SJSA1 (cell line): ENCODE data around the gene MIX23. TPM values are rescaled to one million over a fixed set of nuclear protein-coding genes. Genes with fewer than 3 reads are reported as not detected.
"Not testable (repeated sequence)": the region's sequence is repeated elsewhere in the genome, so short reads cannot be mapped to it uniquely, and the experiment has no call there.

Experiments
- DNase-seq, 2 experiments: peaks; one replicate each; pipeline ENCODE4 v3.0.0-alpha.2; 2015 to 2020; ENCODE audit warnings: low spot score in 2 of 2, low read depth in 1 of 2
- H3K27ac ChIP-seq: fragments of 250-450 bp; sonication (Bioruptor Pico); 2 replicates; pipeline ENCODE4 v1.5.1; 2020; ENCODE audit warnings: mild to moderate bottlenecking, moderate library complexity
- H3K27me3 ChIP-seq: fragments of 250-450 bp; sonication (Bioruptor Pico); replicated peaks from 2 replicates; pipeline ENCODE4 v1.5.1; 2020; ENCODE audit warnings: mild to moderate bottlenecking, moderate library complexity
- H3K36me3 ChIP-seq: fragments of 250-450 bp; sonication (Bioruptor Pico); 2 replicates; pipeline ENCODE4 v1.5.1; 2020; ENCODE audit warnings: mild to moderate bottlenecking
- H3K4me1 ChIP-seq: fragments of 250-450 bp; sonication (Bioruptor Pico); replicated peaks from 2 replicates; pipeline ENCODE4 v1.6.1; 2021; ENCODE audit warnings: mild to moderate bottlenecking
- H3K4me3 ChIP-seq: fragments of 250-450 bp; sonication (Bioruptor Pico); 2 replicates; pipeline ENCODE4 v1.5.1; 2020; ENCODE audit warnings: mild to moderate bottlenecking
- H3K9me3 ChIP-seq: fragments of 250-450 bp; sonication (Bioruptor Pico); replicated peaks from 2 replicates; pipeline ENCODE4 v1.5.1; 2020; ENCODE audit warnings: mild to moderate bottlenecking
- total RNA-seq: library from RNA; depleted of rRNA; stranded (reverse); fragments of >200 nt; shearing (Covaris generic); gene quantifications from 2 replicates; pipeline ENCODE4 v1.2.3, GENCODE V29; 2014

MIX23 gene
- total RNA-seq, 1 experiment from 2014 or later = 29.3 TPM

DNA sequence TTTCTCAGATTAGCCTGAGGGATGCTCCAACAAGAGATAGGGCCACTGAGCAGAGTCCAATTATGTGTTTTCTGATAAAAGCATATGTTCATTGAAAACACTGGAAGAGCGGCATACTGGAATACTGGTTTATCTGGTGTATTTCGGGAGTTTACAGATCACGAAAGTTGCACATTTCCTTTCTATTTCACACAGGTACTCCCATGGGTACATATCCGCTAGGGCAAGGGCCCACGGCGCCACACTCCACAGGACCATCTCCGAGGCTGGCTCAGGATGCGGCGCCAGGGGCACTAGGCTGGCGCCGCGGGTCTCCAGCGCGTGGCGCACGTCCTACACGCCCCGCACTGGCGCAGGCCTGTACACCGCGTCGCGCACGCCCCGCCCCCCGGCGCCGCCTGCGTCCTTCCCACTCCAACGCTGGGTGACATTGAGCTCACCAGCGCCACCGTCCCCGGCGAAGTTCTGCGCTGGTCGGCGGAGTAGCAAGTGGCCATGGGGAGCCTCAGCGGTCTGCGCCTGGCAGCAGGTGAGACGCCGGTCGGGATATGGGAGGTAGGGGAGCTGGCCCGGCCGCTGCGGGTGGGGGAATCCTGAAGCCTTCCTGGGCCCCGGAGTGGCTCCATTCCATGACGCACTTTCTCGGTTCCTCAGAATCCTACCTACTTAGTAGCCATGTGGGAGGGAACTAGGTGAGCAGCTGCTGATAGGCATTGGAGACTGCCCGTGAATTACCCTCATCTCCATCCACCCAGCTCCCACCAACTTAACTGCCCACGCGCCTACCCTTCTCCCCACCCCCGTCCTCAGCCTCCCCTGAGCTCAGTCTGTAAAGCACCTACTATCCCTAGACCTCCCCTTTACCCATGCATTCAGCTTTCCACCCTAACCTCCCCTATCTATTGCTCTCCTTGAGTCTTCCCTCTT, 1.0 kb upstream of the MIX23 start, which contains the start of gene FAM162A:
Gene FAM162A (plus strand): TSS at position 412 of the 927 bp plus-strand sequence. CDS start 84 bp downstream, at position 496.
- H3K4me1 ChIP-seq = peaks cover 11% of the 10 kb centered on the region
- H3K36me3 ChIP-seq = peaks cover 3% of the 10 kb centered on the region; the same call in 1 of the 2 replicates
- peak within 1 kb of the TSS; percentile 64 for H3K4me3 ChIP-seq
- no peaks in the 10 kb centered on the region for H3K9me3 ChIP-seq
- H3K27ac ChIP-seq = peak within 1 kb of the TSS; percentile 40
- peaks cover 17% of the 10 kb centered on the region for H3K27me3 ChIP-seq
- DNase-seq = peak; percentile 83 to 89

DNA sequence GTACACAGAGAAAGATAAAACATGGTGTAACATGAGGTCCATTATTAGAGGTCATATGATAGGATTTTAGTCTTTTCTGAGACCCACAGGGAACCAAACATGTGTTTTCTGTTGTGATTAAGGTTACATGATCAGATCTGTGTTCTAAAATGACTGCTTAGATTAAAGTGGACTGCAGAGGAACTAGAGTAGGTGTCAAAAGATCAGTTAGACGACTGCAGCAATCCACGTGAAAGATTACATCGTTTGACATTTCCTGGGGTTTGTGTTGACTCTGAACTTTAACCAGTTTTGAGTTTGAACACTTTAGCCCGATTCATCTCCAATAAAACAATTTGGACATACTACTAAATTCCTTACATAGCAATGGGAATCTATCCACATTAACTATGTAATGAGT, 5.1 kb downstream of the MIX23 start:
- H3K4me1 ChIP-seq = no peaks in the 10 kb centered on the region; the same call in 1 of the 2 replicates
- H3K9me3 ChIP-seq = no peaks in the 10 kb centered on the region
- peaks cover 3% of the 10 kb centered on the region; the same call in 1 of the 2 replicates for H3K36me3 ChIP-seq
- no peak overlapping the region for H3K4me3 ChIP-seq
- no peaks in the 10 kb centered on the region for H3K27me3 ChIP-seq
- DNase-seq = no peak
- H3K27ac ChIP-seq = no peak overlapping the region

DNA sequence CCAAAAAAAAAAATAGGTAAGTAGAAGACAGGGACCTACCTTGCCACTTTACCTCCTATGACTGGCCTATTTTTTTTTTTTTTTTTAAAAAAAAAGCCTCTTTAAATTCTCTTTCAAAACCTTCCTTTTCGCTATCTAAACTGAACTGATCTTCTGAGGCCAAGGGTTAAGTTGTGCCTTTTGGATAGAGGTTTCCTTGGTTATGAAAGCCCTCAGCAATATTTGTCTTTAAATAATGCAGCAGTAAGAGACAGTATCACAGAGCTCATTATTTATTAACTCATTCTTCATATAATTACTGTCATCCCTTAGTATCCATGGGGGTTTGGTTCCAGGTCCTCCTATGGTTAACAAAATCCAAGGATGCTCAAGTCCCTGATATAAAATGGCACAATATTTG, 9.0 kb downstream of the MIX23 start:
- no peaks in the 10 kb centered on the region for H3K27me3 ChIP-seq
- no peak for DNase-seq
- no peaks in the 10 kb centered on the region for H3K36me3 ChIP-seq
- H3K9me3 ChIP-seq = no peaks in the 10 kb centered on the region
- H3K27ac ChIP-seq = no peak overlapping the region
- H3K4me3 ChIP-seq = no peak overlapping the region
- H3K4me1 ChIP-seq = no peaks in the 10 kb centered on the region

DNA sequence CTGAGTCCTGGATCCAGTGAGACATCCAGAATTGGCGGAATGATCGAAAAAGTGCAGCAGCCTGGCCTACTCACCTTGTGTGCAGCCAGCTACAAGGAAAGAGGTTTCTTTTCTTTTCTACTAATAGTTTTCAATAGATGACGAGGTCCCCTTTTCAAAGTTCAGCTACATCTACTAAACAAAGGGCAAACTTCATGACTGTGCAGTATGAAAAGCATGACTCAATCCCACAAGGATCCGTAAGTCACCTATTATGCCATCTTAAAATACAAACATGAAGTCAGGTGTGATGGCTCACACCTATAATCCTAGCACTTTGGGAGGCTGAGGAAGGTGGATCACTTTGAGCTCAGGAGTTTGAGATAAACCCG, 16.7 kb downstream of the MIX23 start:
- Histone ChIP-seq H3K36me3 (peaks cover 15% of the 10 kb centered on the region; the same call in 1 of the 2 replicates), H3K4me1 (no peaks in the 10 kb centered on the region)
- DNase-seq = no peak

DNA sequence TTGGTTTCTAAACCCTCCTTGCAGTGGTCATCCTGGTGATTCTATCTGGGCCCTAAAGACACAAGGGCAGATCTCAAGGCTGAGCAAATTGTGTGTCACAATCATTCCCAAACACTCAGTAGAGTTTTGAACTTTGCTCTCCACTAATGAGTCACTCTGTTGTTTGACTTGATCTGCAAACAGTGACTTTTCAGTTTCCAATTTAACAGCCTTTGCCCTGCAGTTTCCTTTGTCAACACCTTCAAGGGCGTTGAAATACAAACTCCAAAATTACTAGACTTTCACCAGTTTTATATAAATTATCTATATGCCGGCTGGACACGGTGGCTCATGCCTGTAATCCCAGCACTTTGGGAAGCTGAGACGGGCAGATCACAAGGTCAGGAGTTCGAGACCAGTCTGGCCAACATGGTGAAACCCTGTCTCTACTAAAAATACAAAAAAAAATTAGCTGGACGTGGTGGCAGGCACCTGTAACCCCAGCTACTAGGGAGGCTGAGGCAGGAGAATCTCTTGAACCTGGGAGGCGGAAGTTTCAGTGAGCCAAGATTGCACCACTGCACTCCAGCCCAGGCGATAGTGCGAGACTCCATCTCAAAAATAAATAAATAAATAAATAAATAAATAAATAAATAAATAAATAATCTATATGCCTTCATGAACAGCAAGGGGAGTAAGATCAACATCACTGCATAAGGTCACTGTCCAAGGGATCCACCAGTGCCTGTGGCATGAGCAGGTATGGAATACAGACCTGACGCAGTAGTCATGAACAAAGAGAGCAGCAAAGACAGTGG, 17.3 kb downstream of the MIX23 start:
- not testable (repeated sequence) for DNase-seq, H3K4me3 ChIP-seq, H3K9me3 ChIP-seq, H3K27me3 ChIP-seq, H3K27ac ChIP-seq, H3K4me1 ChIP-seq
- peaks cover 15% of the 10 kb centered on the region; the same call in 1 of the 2 replicates for H3K36me3 ChIP-seq

More for the DNA sequence above, 16.7 kb downstream of the MIX23 start:
- Histone ChIP-seq H3K27me3 (no peaks in the 10 kb centered on the region), H3K9me3 (no peaks in the 10 kb centered on the region), H3K4me3 (no peak overlapping the region), H3K27ac (no peak overlapping the region)

DNA sequence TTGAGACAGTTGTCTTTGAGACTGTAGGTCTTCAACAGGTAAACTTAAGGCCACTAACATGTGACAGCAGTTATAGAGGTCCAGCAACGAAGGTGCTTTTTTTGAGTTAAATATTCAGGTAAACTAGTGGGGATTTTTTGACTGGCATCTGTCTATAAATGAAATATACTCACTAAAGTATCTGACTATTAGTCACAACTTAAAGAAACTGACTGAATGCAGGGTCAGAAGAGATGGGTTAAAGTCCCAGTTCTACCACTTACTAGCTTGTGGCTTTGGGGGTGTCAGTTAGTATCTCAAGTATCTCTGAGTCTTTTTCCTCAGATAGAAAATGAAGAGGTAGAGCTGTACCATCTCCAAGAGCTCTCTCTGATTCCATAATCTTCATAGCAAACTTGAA, 18.0 kb downstream of the MIX23 start:
- Histone ChIP-seq H3K27me3 (no peaks in the 10 kb centered on the region), H3K4me1 (no peaks in the 10 kb centered on the region), H3K27ac (no peak overlapping the region), H3K4me3 (no peak overlapping the region), H3K36me3 (peaks cover 15% of the 10 kb centered on the region; the same call in 1 of the 2 replicates), H3K9me3 (no peaks in the 10 kb centered on the region)
- no peak for DNase-seq

DNA sequence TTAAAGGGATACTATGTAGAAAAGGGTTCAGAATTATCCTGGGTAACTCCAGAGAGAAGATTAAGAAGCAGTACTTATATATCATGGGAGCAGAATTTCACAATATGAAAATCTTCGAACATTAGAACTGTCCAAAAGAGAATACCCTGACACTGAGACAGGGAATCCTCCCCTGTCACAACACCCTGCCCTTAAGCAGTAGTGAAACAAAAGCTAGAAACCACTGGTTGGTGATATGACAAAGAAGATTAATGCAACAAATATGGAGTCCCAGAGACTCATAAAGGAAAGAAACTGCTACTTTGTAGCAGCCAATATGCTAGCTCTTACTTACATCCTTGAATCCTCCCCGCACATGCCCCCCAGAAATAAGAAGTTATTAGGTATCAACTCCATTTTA, 18.5 kb downstream of the MIX23 start:
- Histone ChIP-seq H3K4me3 (no peak overlapping the region), H3K9me3 (no peaks in the 10 kb centered on the region), H3K27me3 (no peaks in the 10 kb centered on the region), H3K27ac (no peak overlapping the region), H3K4me1 (no peaks in the 10 kb centered on the region), H3K36me3 (peaks cover 15% of the 10 kb centered on the region; the same call in 1 of the 2 replicates)
- no peak for DNase-seq

DNA sequence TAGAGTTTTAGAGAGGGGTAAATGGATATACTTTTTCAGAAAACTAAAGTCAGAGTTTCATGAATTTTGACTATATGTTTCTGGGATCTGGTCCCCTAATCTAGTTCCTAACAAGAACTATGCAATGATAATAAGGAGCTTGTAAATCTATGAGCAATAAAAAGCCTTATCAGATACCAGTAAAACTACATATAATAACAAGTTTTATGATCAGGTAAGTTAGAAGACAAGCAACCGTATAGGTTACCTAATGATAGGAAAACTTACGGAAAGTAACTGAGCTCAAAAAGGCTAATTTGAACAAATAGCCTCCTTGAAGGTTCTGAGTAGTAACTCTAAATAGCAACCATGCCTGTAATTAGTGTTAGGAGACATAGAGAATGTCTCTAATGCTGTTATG, 21.0 kb downstream of the MIX23 start:
- Histone ChIP-seq H3K36me3 (peaks cover 18% of the 10 kb centered on the region), H3K4me3 (no peak overlapping the region), H3K27ac (no peak overlapping the region), H3K4me1 (no peaks in the 10 kb centered on the region), H3K9me3 (no peaks in the 10 kb centered on the region), H3K27me3 (no peaks in the 10 kb centered on the region)
- no peak for DNase-seq

DNA sequence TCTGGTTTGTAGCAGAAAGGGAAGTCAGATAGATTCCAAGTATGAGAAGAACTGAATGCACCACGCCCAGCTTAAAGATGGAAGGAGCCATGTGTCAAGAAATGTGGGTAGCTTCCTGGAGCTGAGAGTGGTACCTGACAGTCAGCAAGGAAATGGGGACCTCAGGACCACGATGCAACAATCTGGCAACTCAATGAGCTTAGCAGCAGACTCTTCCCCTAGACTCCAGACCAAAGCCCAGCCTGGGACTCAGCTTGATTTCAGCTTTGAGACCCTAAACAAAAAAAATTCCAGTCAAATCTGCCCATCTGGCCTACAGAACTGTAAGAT, 24.4 kb downstream of the MIX23 start:
- Histone ChIP-seq H3K27ac (no peak overlapping the region), H3K9me3 (no peaks in the 10 kb centered on the region), H3K4me3 (no peak overlapping the region), H3K4me1 (no peaks in the 10 kb centered on the region), H3K36me3 (peaks cover 6% of the 10 kb centered on the region), H3K27me3 (no peaks in the 10 kb centered on the region)
- no peak for DNase-seq

DNA sequence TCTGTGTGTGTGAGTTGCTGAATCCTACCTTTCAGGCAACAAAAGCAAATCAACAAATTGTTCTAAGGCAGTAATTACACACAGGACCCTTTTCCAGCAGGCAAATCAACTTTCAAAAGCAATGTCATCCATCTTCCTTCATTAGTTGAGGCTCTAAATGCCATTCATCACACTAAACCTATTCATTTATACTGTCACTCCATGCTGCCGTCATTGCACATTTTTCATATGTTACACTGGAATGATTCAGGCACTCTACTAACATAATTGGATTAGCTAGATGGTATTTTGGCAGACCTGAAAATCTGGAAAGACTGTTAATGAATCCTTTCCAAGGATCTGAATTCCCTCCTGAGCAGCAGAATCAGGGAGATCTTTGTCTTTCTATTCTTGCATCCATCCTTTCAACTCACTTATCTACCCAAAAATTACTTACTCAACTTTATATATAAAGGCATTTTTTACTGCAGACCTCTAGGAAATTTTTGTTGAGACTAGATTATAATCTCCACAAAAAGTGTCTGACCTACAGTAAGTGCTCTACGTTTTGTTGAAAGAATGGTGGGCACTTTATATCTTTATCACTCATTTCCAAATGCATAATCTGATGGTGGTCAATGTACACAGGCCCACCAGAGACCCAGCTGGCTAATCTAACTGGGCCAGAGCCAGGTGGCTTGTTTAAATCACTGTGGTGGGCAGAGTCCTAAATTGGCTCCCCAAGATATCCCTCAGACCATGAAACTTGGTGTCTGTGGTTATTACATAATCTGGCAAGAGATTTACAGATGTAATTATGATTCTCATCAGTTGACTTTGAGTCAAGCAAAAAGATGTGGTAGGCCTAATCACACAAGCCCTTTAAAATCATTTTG, 25.0 kb downstream of the MIX23 start:
- no peak for DNase-seq
- no peaks in the 10 kb centered on the region for H3K27me3 ChIP-seq

DNA sequence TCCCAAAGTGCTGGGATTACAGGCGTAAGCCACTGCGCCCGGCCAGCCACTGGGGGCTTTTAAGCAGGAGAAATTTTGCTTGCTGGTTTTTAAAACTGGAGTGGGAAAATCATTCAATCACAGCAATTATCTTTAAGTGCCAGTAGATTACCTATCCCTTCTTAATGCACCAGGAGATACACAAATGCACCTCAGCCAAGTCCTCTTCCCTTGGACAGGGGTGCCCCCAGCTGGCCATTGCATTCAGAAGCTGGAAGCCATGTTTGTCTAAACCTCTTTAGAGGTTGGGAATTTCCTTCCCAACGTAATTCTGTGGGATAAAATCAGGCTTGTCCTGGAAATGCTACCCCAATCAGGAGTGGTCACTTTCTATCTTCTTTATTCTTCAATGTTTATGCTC, 26.6 kb downstream of the MIX23 start:
- Histone ChIP-seq H3K9me3 (no peaks in the 10 kb centered on the region), H3K27ac (no peak overlapping the region), H3K27me3 (no peaks in the 10 kb centered on the region), H3K36me3 (peaks cover 3% of the 10 kb centered on the region), H3K4me1 (no peaks in the 10 kb centered on the region), H3K4me3 (no peak overlapping the region)
- peak in 1 of 2 experiments; percentile 1 for DNase-seq

More for the DNA sequence above, 25.0 kb downstream of the MIX23 start:
- H3K9me3 ChIP-seq = no peaks in the 10 kb centered on the region
- no peak overlapping the region for H3K27ac ChIP-seq
- no peak overlapping the region for H3K4me3 ChIP-seq
- no peaks in the 10 kb centered on the region for H3K4me1 ChIP-seq
- peaks cover 6% of the 10 kb centered on the region for H3K36me3 ChIP-seq

DNA sequence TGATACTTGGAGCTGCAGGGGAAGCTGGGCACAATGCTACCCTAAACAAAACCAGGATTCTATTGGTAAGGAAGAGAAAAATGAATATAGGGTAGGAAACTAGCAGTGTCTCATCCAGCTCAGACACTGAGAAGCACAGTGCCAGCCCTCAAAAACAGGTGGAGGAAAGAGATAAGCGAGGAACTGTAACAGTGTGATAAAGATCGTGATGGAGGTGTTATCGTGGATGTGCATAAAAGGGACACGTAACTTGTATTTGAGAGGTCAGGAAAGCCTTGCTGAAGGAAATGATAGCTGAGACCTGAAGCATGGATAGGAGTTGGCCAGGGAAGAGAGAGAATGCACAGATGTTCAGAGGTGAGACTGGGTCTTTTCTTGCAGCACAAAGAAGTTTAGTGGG, 27.4 kb downstream of the MIX23 start:
- H3K4me3 ChIP-seq = no peak overlapping the region
- H3K27me3 ChIP-seq = no peaks in the 10 kb centered on the region
- H3K4me1 ChIP-seq = no peaks in the 10 kb centered on the region
- peaks cover 3% of the 10 kb centered on the region for H3K36me3 ChIP-seq
- H3K9me3 ChIP-seq = no peaks in the 10 kb centered on the region
- no peak for DNase-seq
- H3K27ac ChIP-seq = no peak overlapping the region

DNA sequence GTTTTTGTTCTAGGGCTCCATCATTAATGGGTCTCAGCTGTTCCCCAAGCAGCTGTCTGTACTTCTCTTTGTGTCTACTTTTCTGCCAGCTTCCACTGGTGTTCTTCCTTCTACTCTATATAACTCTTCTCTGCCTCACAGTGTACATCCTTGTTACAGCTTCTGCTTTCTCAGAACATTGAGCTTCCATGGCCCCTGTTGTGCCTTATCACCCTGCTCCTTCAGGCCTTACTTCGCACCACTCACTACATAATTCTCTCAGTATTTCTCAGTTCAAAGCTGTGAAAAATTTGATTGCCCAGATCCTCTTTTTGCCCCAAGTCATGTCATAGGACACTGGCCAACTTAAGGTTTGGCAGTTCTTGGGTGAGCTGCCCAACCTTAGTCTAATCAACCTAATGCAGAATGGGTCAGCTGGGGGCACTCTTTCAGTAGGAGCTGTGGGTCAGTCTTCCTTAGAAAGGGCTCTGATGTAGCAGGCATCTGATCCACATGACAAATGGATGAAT, 29.1 kb downstream of the MIX23 start:
- peaks cover 3% of the 10 kb centered on the region; the same call in 1 of the 2 replicates for H3K36me3 ChIP-seq
- no peak for DNase-seq
- H3K4me3 ChIP-seq = no peak overlapping the region
- H3K4me1 ChIP-seq = no peaks in the 10 kb centered on the region
- no peaks in the 10 kb centered on the region for H3K9me3 ChIP-seq
- H3K27me3 ChIP-seq = no peaks in the 10 kb centered on the region
- H3K27ac ChIP-seq = no peak overlapping the region
